ENCODE data around the gene RRP36.

RRP36 gene

DNA sequence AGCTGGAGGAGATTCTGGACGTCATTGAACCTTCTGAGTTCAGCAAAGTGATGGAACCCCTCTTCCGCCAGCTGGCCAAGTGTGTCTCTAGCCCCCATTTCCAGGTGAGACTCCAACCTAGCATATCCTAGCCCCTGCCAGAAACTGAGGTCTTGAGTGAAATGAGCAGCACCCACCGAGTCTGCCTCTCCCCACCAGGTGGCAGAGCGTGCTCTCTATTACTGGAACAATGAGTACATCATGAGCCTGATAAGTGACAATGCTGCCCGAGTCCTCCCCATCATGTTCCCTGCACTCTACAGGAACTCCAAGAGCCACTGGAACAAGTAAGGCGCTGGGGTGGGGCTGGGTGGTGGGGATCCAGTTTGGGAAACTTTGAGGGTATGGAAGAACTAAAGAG, 12.3 kb upstream of the RRP36 start:
- FAIRE-seq (no peak), DNase-seq (ENCODE audit: insufficient read length, low spot score) (no peak)

GRCh38 chr6:43011207-43011606, 10.2 kb upstream of the RRP36 start:
- TF ChIP-seq, protein P1, sequence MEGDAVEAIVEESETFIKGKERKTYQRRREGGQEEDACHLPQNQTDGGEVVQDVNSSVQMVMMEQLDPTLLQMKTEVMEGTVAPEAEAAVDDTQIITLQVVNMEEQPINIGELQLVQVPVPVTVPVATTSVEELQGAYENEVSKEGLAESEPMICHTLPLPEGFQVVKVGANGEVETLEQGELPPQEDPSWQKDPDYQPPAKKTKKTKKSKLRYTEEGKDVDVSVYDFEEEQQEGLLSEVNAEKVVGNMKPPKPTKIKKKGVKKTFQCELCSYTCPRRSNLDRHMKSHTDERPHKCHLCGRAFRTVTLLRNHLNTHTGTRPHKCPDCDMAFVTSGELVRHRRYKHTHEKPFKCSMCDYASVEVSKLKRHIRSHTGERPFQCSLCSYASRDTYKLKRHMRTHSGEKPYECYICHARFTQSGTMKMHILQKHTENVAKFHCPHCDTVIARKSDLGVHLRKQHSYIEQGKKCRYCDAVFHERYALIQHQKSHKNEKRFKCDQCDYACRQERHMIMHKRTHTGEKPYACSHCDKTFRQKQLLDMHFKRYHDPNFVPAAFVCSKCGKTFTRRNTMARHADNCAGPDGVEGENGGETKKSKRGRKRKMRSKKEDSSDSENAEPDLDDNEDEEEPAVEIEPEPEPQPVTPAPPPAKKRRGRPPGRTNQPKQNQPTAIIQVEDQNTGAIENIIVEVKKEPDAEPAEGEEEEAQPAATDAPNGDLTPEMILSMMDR (IDR thresholded peaks at IDR 0.05; ENCODE audit: insufficient read depth, missing control alignments), result no peak
- FAIRE-seq (no peak), DNase-seq (ENCODE audit: insufficient read length, low spot score) (no peak)

More for the DNA sequence above, 12.3 kb upstream of the RRP36 start:
- TF ChIP-seq, protein P1 (IDR thresholded peaks at IDR 0.05; ENCODE audit: insufficient read depth, missing control alignments), result peak; percentile 34

DNA sequence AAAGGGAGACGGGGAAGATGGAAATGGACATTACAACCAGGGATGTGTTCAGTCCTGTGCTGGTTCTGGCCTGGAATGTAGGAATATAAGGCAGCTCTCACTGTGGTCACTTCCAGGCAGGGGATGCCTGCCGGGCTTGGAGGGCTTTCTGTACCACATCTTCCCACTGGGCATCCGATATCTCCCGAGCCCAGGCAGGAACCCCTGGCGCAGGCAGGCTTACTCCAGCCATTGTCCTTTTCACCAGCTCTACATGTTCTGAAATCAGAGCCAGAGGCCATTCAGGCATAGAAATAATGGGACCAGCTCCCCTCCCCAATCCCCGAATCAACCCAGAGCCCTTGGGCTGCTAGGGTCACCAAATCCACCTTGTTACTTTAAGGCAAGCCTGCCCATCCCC, 9.1 kb upstream of the RRP36 start:
- TF ChIP-seq, protein P1 (IDR thresholded peaks at IDR 0.05; ENCODE audit: insufficient read depth, missing control alignments), result no peak
- DNase-seq (ENCODE audit: insufficient read length, low spot score) (no peak), FAIRE-seq (no peak)

- DNase-seq (ENCODE audit: insufficient read length, low spot score) (no peak), FAIRE-seq (no peak)
- TF ChIP-seq, protein P1 (IDR thresholded peaks at IDR 0.05; ENCODE audit: insufficient read depth, missing control alignments), result no peak
Observed at GRCh38 chr6:43013097-43013842, 8.2 kb upstream of the RRP36 start.

DNA sequence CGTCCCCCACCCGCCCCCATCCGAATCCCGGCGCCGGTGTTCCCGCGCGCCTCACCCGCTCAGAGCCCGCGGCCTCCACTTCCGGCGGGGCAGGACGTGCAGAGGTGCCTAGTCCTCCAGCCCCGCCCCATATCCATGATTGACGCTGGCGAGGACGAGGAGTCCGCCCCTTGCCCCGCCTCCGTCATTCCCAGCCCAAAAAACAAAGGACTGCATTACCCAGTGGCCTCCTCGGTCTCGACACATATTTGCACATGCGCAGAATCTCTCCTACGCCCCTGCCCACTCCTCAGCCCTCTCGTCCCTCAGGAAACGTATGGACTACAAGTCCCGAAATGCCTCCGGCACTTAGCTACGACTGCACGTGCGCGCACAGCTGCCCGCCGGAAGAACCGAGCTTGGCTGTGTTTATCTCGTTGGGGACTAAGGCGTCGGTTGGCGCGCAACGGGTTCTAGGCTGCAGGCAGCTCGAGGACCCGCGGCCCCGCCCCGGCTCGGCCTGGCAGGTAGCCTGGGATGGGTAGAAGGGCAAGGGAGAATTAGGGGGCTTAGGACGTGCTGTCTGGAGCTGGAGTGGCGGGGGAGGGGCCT, 7.5 kb upstream of the RRP36 start, which contains the start of the genes KLHDC3 and MEA1:
Gene KLHDC3, plus strand, starts transcription at position 407 of the 591 bp plus-strand sequence. CDS start 2,944 bp downstream, outside the sequence.
Gene MEA1, minus strand, starts transcription at position 104 of the 591 bp plus-strand sequence. CDS start 133 bp downstream, outside the sequence.
- DNase-seq (ENCODE audit: insufficient read length, low spot score), result peak; percentile 91
- TF ChIP-seq, protein P1 (IDR thresholded peaks at IDR 0.05; ENCODE audit: insufficient read depth, missing control alignments), result no peak

DNA sequence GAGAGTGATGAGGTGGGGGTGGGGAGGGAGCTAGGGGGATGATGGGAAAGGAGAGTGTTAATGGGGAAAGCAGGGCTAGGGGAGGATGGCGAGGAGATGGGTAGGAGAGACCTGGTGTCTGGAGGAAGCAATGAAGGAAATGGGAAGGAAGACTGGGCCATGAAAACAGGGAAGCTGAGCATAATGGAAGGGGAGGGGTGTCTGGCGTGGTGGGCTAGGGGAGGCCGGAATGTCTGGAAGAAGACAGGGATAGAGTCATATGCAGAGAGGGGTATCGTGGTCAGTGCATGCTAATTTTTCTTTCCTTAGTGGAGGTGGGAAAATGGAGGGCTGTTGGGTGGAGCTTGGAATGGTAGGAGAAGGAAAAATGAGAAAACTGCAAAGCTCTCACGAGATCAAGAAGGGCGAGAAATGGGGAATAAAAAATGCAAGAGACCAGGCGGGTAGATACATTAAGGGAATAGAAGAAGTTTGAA, 7.0 kb upstream of the RRP36 start:
- DNase-seq (ENCODE audit: insufficient read length, low spot score), result peak; percentile 68
- FAIRE-seq, result no peak
- TF ChIP-seq, protein P1 (IDR thresholded peaks at IDR 0.05; ENCODE audit: insufficient read depth, missing control alignments), result no peak

More for the DNA sequence above, 7.5 kb upstream of the RRP36 start, which contains the start of the genes KLHDC3 and MEA1:
- FAIRE-seq, result peak; percentile 38

Data from D721Med (cell line).